ENCODE data around the gene SLC1A1.

The SLC1A1 gene

GRCh38 chr9:4585135-4585534 is 94.9 kb downstream of the SLC1A1 start:
- TF ChIP-seq REST (IDR thresholded peaks at IDR 0.05; ENCODE audit: insufficient read depth in 1 of 2, low read depth in 2 of 2, low read length in 2 of 2) (peak; percentile 41 to 86; a peak in 3 of 4 replicates), FOXP2 (optimal IDR thresholded peaks at IDR 0.05; ENCODE audit: borderline replicate concordance, extremely low read depth, extremely low read length, insufficient read depth) (no peak), SIN3A (IDR thresholded peaks at IDR 0.05; ENCODE audit: borderline replicate concordance, insufficient read depth, low read length) (no peak), POLR2AphosphoS5 (IDR thresholded peaks at IDR 0.05; ENCODE audit: low read depth, low read length) (no peak), TAF1 (IDR thresholded peaks at IDR 0.05; ENCODE audit: borderline replicate concordance, insufficient read depth, low read length) (no peak)

- TF ChIP-seq POLR2AphosphoS5 (IDR thresholded peaks at IDR 0.05; ENCODE audit: low read depth, low read length) (no peak), TAF1 (IDR thresholded peaks at IDR 0.05; ENCODE audit: borderline replicate concordance, insufficient read depth, low read length) (no peak), REST (IDR thresholded peaks at IDR 0.05; ENCODE audit: insufficient read depth in 1 of 2, low read depth in 2 of 2, low read length in 2 of 2) (no peak), SIN3A (IDR thresholded peaks at IDR 0.05; ENCODE audit: borderline replicate concordance, insufficient read depth, low read length) (no peak), FOXP2 (optimal IDR thresholded peaks at IDR 0.05; ENCODE audit: borderline replicate concordance, extremely low read depth, extremely low read length, insufficient read depth) (no peak)
These were observed 98.5 kb downstream of the SLC1A1 start for GRCh38 chr9:4588721-4589120.

- TF ChIP-seq TAF1 (IDR thresholded peaks at IDR 0.05; ENCODE audit: borderline replicate concordance, insufficient read depth, low read length): no peak
- TF ChIP-seq SIN3A (IDR thresholded peaks at IDR 0.05; ENCODE audit: borderline replicate concordance, insufficient read depth, low read length): no peak
- TF ChIP-seq REST (IDR thresholded peaks at IDR 0.05; ENCODE audit: insufficient read depth in 1 of 2, low read depth in 2 of 2, low read length in 2 of 2): no peak
- no peak for TF ChIP-seq POLR2AphosphoS5 (IDR thresholded peaks at IDR 0.05; ENCODE audit: low read depth, low read length)
- no peak for TF ChIP-seq FOXP2 (optimal IDR thresholded peaks at IDR 0.05; ENCODE audit: borderline replicate concordance, extremely low read depth, extremely low read length, insufficient read depth)
These were observed 100.3 kb downstream of the SLC1A1 start for GRCh38 chr9:4590430-4591122.

GRCh38 chr9:4591123-4591500 is 100.8 kb downstream of the SLC1A1 start:
- TF ChIP-seq FOXP2 (optimal IDR thresholded peaks at IDR 0.05; ENCODE audit: borderline replicate concordance, extremely low read depth, extremely low read length, insufficient read depth) (no peak), SIN3A (IDR thresholded peaks at IDR 0.05; ENCODE audit: borderline replicate concordance, insufficient read depth, low read length) (no peak), REST (IDR thresholded peaks at IDR 0.05; ENCODE audit: insufficient read depth in 1 of 2, low read depth in 2 of 2, low read length in 2 of 2) (no peak), TAF1 (IDR thresholded peaks at IDR 0.05; ENCODE audit: borderline replicate concordance, insufficient read depth, low read length) (no peak), POLR2AphosphoS5 (IDR thresholded peaks at IDR 0.05; ENCODE audit: low read depth, low read length) (no peak)

Data from PFSK-1 (cell line).